GM20000 (cell line): ENCODE data around the gene HOXD4.

Experiments used
- DNase-seq: peaks from one replicate; pipeline ENCODE4 v3.0.0; 2012; ENCODE audit warnings: low spot score
- CTCF ChIP-seq: IDR thresholded peaks from 2 replicates; pipeline ENCODE4 v1.5.1; 2012; ENCODE audit warnings: mild to moderate bottlenecking, control low read depth; ENCODE audit errors: extremely low read depth, missing control alignments

The HOXD4 gene

GRCh38 chr2:176178757-176179295, 27.5 kb downstream of the HOXD4 start:
- peak; percentile 34 for DNase-seq
- TF ChIP-seq CTCF: no peak

- no peak for DNase-seq
Measured at GRCh38 chr2:176181551-176181950, 30.2 kb downstream of the HOXD4 start.

GRCh38 chr2:176182671-176183070, 31.3 kb downstream of the HOXD4 start:
- TF ChIP-seq CTCF: no peak
- no peak for DNase-seq

More at GRCh38 chr2:176181551-176181950, 30.2 kb downstream of the HOXD4 start:
- TF ChIP-seq CTCF: no peak

GRCh38 chr2:176184749-176185148, 33.4 kb downstream of the HOXD4 start:
- TF ChIP-seq CTCF: no peak
- no peak for DNase-seq

- no peak for TF ChIP-seq CTCF
- DNase-seq: no peak
Measured at GRCh38 chr2:176186024-176186423, 34.7 kb downstream of the HOXD4 start.

GRCh38 chr2:176187200-176187898, 36.0 kb downstream of the HOXD4 start:
- DNase-seq: no peak

More at GRCh38 chr2:176187200-176187898, 36.0 kb downstream of the HOXD4 start:
- TF ChIP-seq CTCF: no peak
